ENCODE measurements around the gene BCAT1. TPM values are rescaled to one million over a fixed set of nuclear protein-coding genes. Genes with fewer than 3 reads are reported as not detected.
"Not testable (repeated sequence)": the region's sequence is repeated elsewhere in the genome, so short reads cannot be mapped to it uniquely, and the experiment has no call there.

The BCAT1 gene
- total RNA-seq, 1 experiment from 2014 or later: 32.8 TPM

GRCh38 chr12:24960222-24960855 lies 11.4 kb upstream of the BCAT1 start:
- peak; percentile 50 for DNase-seq (ENCODE audit: low spot score)

- DNase-seq (ENCODE audit: low spot score): not testable (repeated sequence)
These were observed 7.5 kb upstream of the BCAT1 start for GRCh38 chr12:24956351-24956750.

- DNase-seq (ENCODE audit: low spot score): no peak
These were observed 7.0 kb upstream of the BCAT1 start for GRCh38 chr12:24955853-24956252.

- DNase-seq (ENCODE audit: low spot score): peak; percentile 35
These were observed 6.5 kb upstream of the BCAT1 start for GRCh38 chr12:24955389-24955788.

GRCh38 chr12:24954261-24954660 lies 5.4 kb upstream of the BCAT1 start:
- no peak for DNase-seq (ENCODE audit: low spot score)

- DNase-seq (ENCODE audit: low spot score): no peak
These were observed 3.5 kb upstream of the BCAT1 start for GRCh38 chr12:24952389-24952788.

- DNase-seq (ENCODE audit: low spot score): no peak
These were observed 1.4 kb upstream of the BCAT1 start for GRCh38 chr12:24950231-24950834.

- no peak for DNase-seq (ENCODE audit: low spot score)
These were observed 513 bp downstream of the BCAT1 start for GRCh38 chr12:24948420-24948756.

- no peak for DNase-seq (ENCODE audit: low spot score)
These were observed 1.1 kb downstream of the BCAT1 start for GRCh38 chr12:24947541-24948419.

- no peak for DNase-seq (ENCODE audit: low spot score)
These were observed 3.1 kb downstream of the BCAT1 start for GRCh38 chr12:24945845-24946244.

- DNase-seq (ENCODE audit: low spot score): no peak
These were observed 3.9 kb downstream of the BCAT1 start for GRCh38 chr12:24945039-24945438.

GRCh38 chr12:24944601-24944975 lies 4.3 kb downstream of the BCAT1 start:
- DNase-seq (ENCODE audit: low spot score): no peak

GRCh38 chr12:24943947-24944600 lies 4.8 kb downstream of the BCAT1 start:
- no peak for DNase-seq (ENCODE audit: low spot score)

GRCh38 chr12:24940157-24940556 lies 8.7 kb downstream of the BCAT1 start:
- no peak for DNase-seq (ENCODE audit: low spot score)

- not testable (repeated sequence) for DNase-seq (ENCODE audit: low spot score)
These were observed 9.3 kb downstream of the BCAT1 start for GRCh38 chr12:24939551-24939950.

GRCh38 chr12:24938341-24938740 lies 10.6 kb downstream of the BCAT1 start:
- DNase-seq (ENCODE audit: low spot score): no peak

GRCh38 chr12:24937553-24938244 lies 11.2 kb downstream of the BCAT1 start:
- DNase-seq (ENCODE audit: low spot score): peak; percentile 13

GRCh38 chr12:24933694-24934407 lies 15.1 kb downstream of the BCAT1 start:
- DNase-seq (ENCODE audit: low spot score): peak; percentile 4

- no peak for DNase-seq (ENCODE audit: low spot score)
These were observed 17.1 kb downstream of the BCAT1 start for GRCh38 chr12:24931666-24932405.

GRCh38 chr12:24929953-24930352 lies 18.9 kb downstream of the BCAT1 start:
- DNase-seq (ENCODE audit: low spot score): no peak
